ENCODE measurements around the gene KCNQ4. TPM values are rescaled to one million over a fixed set of nuclear protein-coding genes. Genes with fewer than 3 reads are reported as not detected.

Gene KCNQ4
- total and polyA plus RNA-seq, 7 donors: 1.9 to 9.1 (median 4.6) TPM

DNA sequence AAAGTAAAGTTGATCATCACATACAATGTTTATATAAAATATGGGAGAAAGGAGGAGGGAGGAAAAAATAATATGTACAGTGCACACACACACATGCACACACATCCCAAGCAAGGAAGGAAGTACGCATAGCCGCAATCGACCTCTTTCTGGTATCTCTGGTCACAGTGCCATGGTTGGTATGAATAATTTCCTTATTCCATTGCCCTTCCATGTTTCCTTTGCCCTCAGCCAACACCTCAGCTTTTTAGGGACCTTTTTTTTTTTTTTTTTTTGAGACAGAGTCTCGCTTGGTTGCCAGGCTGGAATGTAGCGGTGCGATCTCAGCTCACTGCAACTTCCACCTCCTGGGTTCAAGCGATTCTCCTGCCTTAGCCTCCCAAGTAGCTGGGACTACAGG, 58.0 kb downstream of the KCNQ4 start:
- 88 to 91% (median 89%) methylated on average over 7 of the region's 7 CpGs for WGBS, 3 donors
- intact Hi-C loops (cut with DNase I): no loop called here

DNA sequence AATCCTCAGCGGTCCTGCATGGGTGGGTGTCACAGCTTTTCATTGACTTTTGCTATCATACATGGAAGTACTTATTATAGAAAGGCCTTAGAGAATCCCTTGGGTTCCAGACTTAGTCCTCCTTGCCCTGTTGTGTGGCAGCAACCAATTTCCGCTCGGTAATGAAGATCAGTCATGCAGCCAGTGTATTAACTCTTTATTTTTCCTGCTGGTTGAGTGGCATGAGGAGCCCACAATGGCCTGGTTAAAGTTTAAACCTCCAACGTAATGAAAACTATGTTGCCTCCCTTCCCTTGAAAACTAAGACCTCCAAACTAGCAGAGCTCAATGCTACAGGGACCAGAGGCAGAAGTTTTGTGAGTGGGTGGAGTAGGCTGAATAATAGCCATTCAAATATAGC, 58.6 kb downstream of the KCNQ4 start:
- Histone ChIP-seq H3K27me3 (ENCODE audit: insufficient read depth in 3 of 3, low read length in 2 of 3) (no peaks in the 10 kb centered on the region), H3K27ac (no peak overlapping the region), H3K9me3 (peaks cover 4% of the 10 kb centered on the region), H3K36me3 (ENCODE audit: insufficient read depth in 1 of 2, low read depth in 1 of 2) (peaks cover 0 to 18% of the 10 kb centered on the region in 2 donors), H3K4me1 (no peaks in the 10 kb centered on the region), H3K4me3 (no peak overlapping the region)
- intact Hi-C loops (cut with DNase I): no loop called here
- TF ChIP-seq, protein P1, sequence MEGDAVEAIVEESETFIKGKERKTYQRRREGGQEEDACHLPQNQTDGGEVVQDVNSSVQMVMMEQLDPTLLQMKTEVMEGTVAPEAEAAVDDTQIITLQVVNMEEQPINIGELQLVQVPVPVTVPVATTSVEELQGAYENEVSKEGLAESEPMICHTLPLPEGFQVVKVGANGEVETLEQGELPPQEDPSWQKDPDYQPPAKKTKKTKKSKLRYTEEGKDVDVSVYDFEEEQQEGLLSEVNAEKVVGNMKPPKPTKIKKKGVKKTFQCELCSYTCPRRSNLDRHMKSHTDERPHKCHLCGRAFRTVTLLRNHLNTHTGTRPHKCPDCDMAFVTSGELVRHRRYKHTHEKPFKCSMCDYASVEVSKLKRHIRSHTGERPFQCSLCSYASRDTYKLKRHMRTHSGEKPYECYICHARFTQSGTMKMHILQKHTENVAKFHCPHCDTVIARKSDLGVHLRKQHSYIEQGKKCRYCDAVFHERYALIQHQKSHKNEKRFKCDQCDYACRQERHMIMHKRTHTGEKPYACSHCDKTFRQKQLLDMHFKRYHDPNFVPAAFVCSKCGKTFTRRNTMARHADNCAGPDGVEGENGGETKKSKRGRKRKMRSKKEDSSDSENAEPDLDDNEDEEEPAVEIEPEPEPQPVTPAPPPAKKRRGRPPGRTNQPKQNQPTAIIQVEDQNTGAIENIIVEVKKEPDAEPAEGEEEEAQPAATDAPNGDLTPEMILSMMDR (IDR thresholded peaks at IDR 0.05): no peak
- DNase-seq: no peak
- no peak for ATAC-seq
- WGBS, 3 donors: 63 to 91% (median 68%) methylated on average over 4 of the region's 4 CpGs

More for the DNA sequence above, 58.0 kb downstream of the KCNQ4 start:
- no peak overlapping the region for H3K27ac ChIP-seq
- H3K4me1 ChIP-seq: no peaks in the 10 kb centered on the region
- no peaks in the 10 kb centered on the region for H3K27me3 ChIP-seq (ENCODE audit: insufficient read depth in 3 of 3, low read length in 2 of 3)
- H3K9me3 ChIP-seq: peaks cover 4% of the 10 kb centered on the region
- no peak for ATAC-seq
- peaks cover 0 to 23% of the 10 kb centered on the region in 2 donors for H3K36me3 ChIP-seq (ENCODE audit: insufficient read depth in 1 of 2, low read depth in 1 of 2)
- DNase-seq: no peak
- H3K4me3 ChIP-seq: no peak overlapping the region
- TF ChIP-seq, protein P1 (IDR thresholded peaks at IDR 0.05): no peak

DNA sequence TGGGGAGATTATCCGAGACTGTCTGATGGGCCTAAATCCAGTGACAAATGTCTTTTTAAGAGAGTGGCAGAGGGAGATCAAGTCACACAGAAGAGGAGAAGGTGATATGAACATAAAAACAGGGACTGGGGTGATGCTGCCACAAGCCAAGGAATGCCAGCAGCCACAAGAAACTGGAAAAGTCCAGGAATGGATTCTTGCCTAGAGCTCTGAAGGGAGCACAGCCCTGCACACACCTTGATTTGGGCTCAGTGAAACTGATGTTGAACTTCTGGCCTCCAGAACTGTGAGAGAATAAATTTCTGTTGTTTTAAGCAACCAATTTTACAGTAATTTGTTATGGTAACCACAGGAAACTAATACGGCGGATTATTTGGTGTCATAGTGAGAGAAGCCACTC, 59.1 kb downstream of the KCNQ4 start:
- TF ChIP-seq, protein P1 (IDR thresholded peaks at IDR 0.05): no peak
- H3K36me3 ChIP-seq (ENCODE audit: insufficient read depth in 1 of 2, low read depth in 1 of 2): peaks cover 0 to 14% of the 10 kb centered on the region in 2 donors
- WGBS, 3 donors: 78 to 93% (median 81%) methylated on average over 3 of the region's 3 CpGs
- no peak overlapping the region for H3K4me3 ChIP-seq
- H3K27me3 ChIP-seq (ENCODE audit: insufficient read depth in 3 of 3, low read length in 2 of 3): no peaks in the 10 kb centered on the region
- intact Hi-C loops (cut with DNase I): no loop called here
- no peaks in the 10 kb centered on the region for H3K4me1 ChIP-seq
- H3K27ac ChIP-seq: no peak overlapping the region
- H3K9me3 ChIP-seq: peaks cover 4% of the 10 kb centered on the region
- no peak for ATAC-seq
- DNase-seq: no peak

DNA sequence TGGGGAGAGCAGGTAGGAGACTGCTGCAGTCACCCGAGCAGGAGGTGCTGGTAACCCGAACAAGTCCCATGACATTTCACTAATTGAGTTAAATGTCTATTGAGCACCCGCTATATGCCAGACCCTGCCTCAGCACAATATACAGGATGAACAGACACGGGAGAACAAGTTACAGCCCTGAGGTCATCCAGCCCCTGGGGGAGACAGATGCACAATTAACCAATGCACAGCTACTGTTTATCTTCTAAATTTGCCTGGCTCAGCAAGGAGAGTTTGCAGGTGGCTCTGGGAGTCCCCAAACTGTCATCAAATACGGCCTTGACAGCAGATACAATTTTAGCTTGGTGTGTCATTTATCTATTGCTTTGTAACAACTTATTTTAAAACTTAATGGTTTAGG, 60.5 kb downstream of the KCNQ4 start:
- Histone ChIP-seq H3K27ac (no peak overlapping the region), H3K27me3 (ENCODE audit: insufficient read depth in 3 of 3, low read length in 2 of 3) (no peaks in the 10 kb centered on the region), H3K36me3 (ENCODE audit: insufficient read depth in 1 of 2, low read depth in 1 of 2) (peaks cover 0 to 7% of the 10 kb centered on the region in 2 donors), H3K9me3 (peaks cover 4% of the 10 kb centered on the region), H3K4me3 (no peak overlapping the region), H3K4me1 (no peaks in the 10 kb centered on the region)
- TF ChIP-seq, protein P1 (IDR thresholded peaks at IDR 0.05): no peak
- 70 to 76% (median 76%) methylated on average over 5 of the region's 5 CpGs for WGBS, 3 donors
- ATAC-seq: no peak
- intact Hi-C loops (cut with DNase I): no loop called here
- no peak for DNase-seq
